Measurements from ENCODE around the gene SLC1A3. TPM values are rescaled to one million over a fixed set of nuclear protein-coding genes. Genes with fewer than 3 reads are reported as not detected.
"Not testable (repeated sequence)": the region's sequence is repeated elsewhere in the genome, so short reads cannot be mapped to it uniquely, and the experiment has no call there.

The SLC1A3 gene
- total RNA-seq, result under 0.01 TPM in 1 of 2 replicates, not detected in the other

GRCh38 chr5:36606428-36607113, at the start of gene SLC1A3:
TSS of gene SLC1A3 (plus strand) at chr5:36606606. CDS start at chr5:36608424, 1,818 bp downstream.
- peak; percentile 48 for DNase-seq

- no peak for DNase-seq
Measured at GRCh38 chr5:36558641-36559040, 47.8 kb upstream of the SLC1A3 start.

- no peak for DNase-seq
Measured at GRCh38 chr5:36561601-36562000, 44.8 kb upstream of the SLC1A3 start.

- DNase-seq, result no peak
Measured at GRCh38 chr5:36569491-36569890, 36.9 kb upstream of the SLC1A3 start.

GRCh38 chr5:36570301-36571095, 35.9 kb upstream of the SLC1A3 start:
- DNase-seq, result no peak

GRCh38 chr5:36571401-36572042, 34.9 kb upstream of the SLC1A3 start:
- DNase-seq, result no peak

- DNase-seq, result peak; percentile 58
Measured at GRCh38 chr5:36573438-36573837, 33.0 kb upstream of the SLC1A3 start.

- DNase-seq, result peak; percentile 81
Measured at GRCh38 chr5:36575361-36575781, 31.0 kb upstream of the SLC1A3 start.

GRCh38 chr5:36576721-36577120, 29.7 kb upstream of the SLC1A3 start:
- DNase-seq, result no peak

- not testable (repeated sequence) for DNase-seq
Measured at GRCh38 chr5:36579858-36580257, 26.5 kb upstream of the SLC1A3 start.

GRCh38 chr5:36581070-36581469, 25.3 kb upstream of the SLC1A3 start:
- DNase-seq, result no peak

- no peak for DNase-seq
Measured at GRCh38 chr5:36584009-36584875, 22.2 kb upstream of the SLC1A3 start.

- DNase-seq, result no peak
Measured at GRCh38 chr5:36585701-36586100, 20.7 kb upstream of the SLC1A3 start.

GRCh38 chr5:36587354-36587753, 19.1 kb upstream of the SLC1A3 start:
- no peak for DNase-seq

GRCh38 chr5:36589735-36590134, 16.7 kb upstream of the SLC1A3 start:
- DNase-seq, result not testable (repeated sequence)

GRCh38 chr5:36590513-36591286, 15.7 kb upstream of the SLC1A3 start:
- no peak for DNase-seq

- DNase-seq, result no peak
Measured at GRCh38 chr5:36593867-36594266, 12.5 kb upstream of the SLC1A3 start.

GRCh38 chr5:36596247-36596646, 10.2 kb upstream of the SLC1A3 start:
- no peak for DNase-seq

- DNase-seq, result no peak
Measured at GRCh38 chr5:36596756-36597155, 9.7 kb upstream of the SLC1A3 start.

GRCh38 chr5:36598045-36598444, 8.4 kb upstream of the SLC1A3 start:
- DNase-seq, result no peak

- no peak for DNase-seq
Measured at GRCh38 chr5:36599986-36600779, 6.2 kb upstream of the SLC1A3 start.
